Testis (tissue), 3 donors: Measurements from ENCODE around the gene ALDOC. TPM values are rescaled to one million over a fixed set of nuclear protein-coding genes. Genes with fewer than 3 reads are reported as not detected.
A peak's percentile ranks its signal among the peaks of the same experiment; 100 is the strongest.
"Not testable (repeated sequence)": the region's sequence is repeated elsewhere in the genome, so short reads cannot be mapped to it uniquely, and the experiment has no call there.

Experiments used
- DNase-seq: peaks from one replicate; pipeline ENCODE4 v3.0.0-alpha.2; 2019
- H3K27ac ChIP-seq, 2 donors: fragments of 200-600 bp; sonication (generic); one replicate each; pipeline ENCODE4 v1.5.1; 2019
- H3K27me3 ChIP-seq: fragments of 200-600 bp; sonication (generic); one replicate; pipeline ENCODE4 v1.5.1; 2019
- H3K36me3 ChIP-seq: fragments of 200-600 bp; sonication (generic); one replicate; pipeline ENCODE4 v1.5.1; 2017; ENCODE audit warnings: low read depth; ENCODE audit errors: missing control alignments
- H3K4me1 ChIP-seq: fragments of 200-600 bp; sonication (generic); one replicate; pipeline ENCODE4 v1.5.1; 2019
- H3K4me3 ChIP-seq, 2 donors: fragments of 200-600 bp; sonication (generic); one replicate each; pipeline ENCODE4 v1.5.1; 2017 to 2019
- H3K9me3 ChIP-seq: fragments of 200-600 bp; sonication (generic); one replicate; pipeline ENCODE4 v1.5.1; 2017
- CTCF ChIP-seq, 3 experiments: fragments of 450-650 bp in 2 of 3; fragments of 200-600 bp in 1 of 3; sonication (generic) in 1 of 3; IDR thresholded peaks; one replicate each; pipeline ENCODE4 v1.5.1; 2016 to 2019; ENCODE audit warnings: antibody characterized with exemption in 3 of 3, mild to moderate bottlenecking in 2 of 3, moderate library complexity in 1 of 3
- POLR2A ChIP-seq: fragments of 450-650 bp; IDR thresholded peaks from one replicate; pipeline ENCODE4 v1.6.1; 2017; ENCODE audit warnings: antibody characterized with exemption, mild to moderate bottlenecking, moderate library complexity
- WGBS, 2 donors: methylation state at CpG; one replicate each; pipeline ENCODE4 v1.1.5; 2018; 5-methylcytosine and 5-hydroxymethylcytosine counted together
- intact Hi-C: fragments of 100-400 bp; cut with DNase I; formaldehyde crosslinking; loops from one replicate; pipeline ENCODE4 v1.15.1; 2023; ENCODE audit warnings: low total_unique reads
- polyA plus RNA-seq: library from polyadenylated mRNA; stranded (reverse); fragments of 350-450 nt; fragmentation: Illumina TruSeq; extraction: RNeasy Lipid Tissue Mini Kit (QIAGEN cat#74804); gene quantifications from one replicate; pipeline ENCODE4 v1.2.3, GENCODE V29; 2014; ENCODE audit warnings: low read depth, low replicate concordance; ENCODE audit not compliant: insufficient read depth
- total RNA-seq, 2 donors: library from RNA; depleted of rRNA; stranded (reverse); fragments of >200 nt; gene quantifications; one replicate each; pipeline ENCODE4 v1.2.3, GENCODE V29; 2016

The ALDOC gene
- total and polyA plus RNA-seq, 3 donors from 2014 or later: 29.2 to 65.8 (median 30.7) TPM

GRCh38 chr17:28613931-28614381 is 37.3 kb upstream of the ALDOC start, which contains the start of gene RSKR:
TSS of gene RSKR (minus strand) at chr17:28614185. CDS start at chr17:28614161, 24 bp downstream.
- 69 to 75% methylated on average over 5 of the region's 5 CpGs for WGBS, 2 donors
- H3K27ac ChIP-seq: no peak within 1 kb of the TSS
- no peaks in the 10 kb centered on the region for H3K27me3 ChIP-seq
- H3K4me1 ChIP-seq: no peaks in the 10 kb centered on the region
- no peaks in the 10 kb centered on the region for H3K9me3 ChIP-seq
- no peak within 1 kb of the TSS for H3K4me3 ChIP-seq
- intact Hi-C loops: no loop called here
- no peaks in the 10 kb centered on the region for H3K36me3 ChIP-seq
- DNase-seq: no peak
- TF ChIP-seq POLR2A: no peak
- no peak for TF ChIP-seq CTCF (IDR thresholded peaks at IDR 0.05)

GRCh38 chr17:28612936-28613872 is 36.5 kb upstream of the ALDOC start:
- Histone ChIP-seq H3K27ac (no peak overlapping the region), H3K4me1 (no peaks in the 10 kb centered on the region), H3K4me3 (no peak overlapping the region), H3K27me3 (no peaks in the 10 kb centered on the region), H3K9me3 (no peaks in the 10 kb centered on the region), H3K36me3 (no peaks in the 10 kb centered on the region)
- peak; percentile 64 for DNase-seq
- 73 to 75% methylated on average over 6 of the region's 6 CpGs for WGBS, 2 donors
- intact Hi-C loops: no loop called here
- peak in 2 of 3 experiments; percentile 32 to 48 for TF ChIP-seq CTCF (IDR thresholded peaks at IDR 0.05)
- no peak for TF ChIP-seq POLR2A

GRCh38 chr17:28612531-28612930 is 35.8 kb upstream of the ALDOC start:
- Histone ChIP-seq H3K27ac (no peak overlapping the region), H3K36me3 (no peaks in the 10 kb centered on the region), H3K27me3 (no peaks in the 10 kb centered on the region), H3K4me1 (no peaks in the 10 kb centered on the region), H3K9me3 (no peaks in the 10 kb centered on the region), H3K4me3 (no peak overlapping the region)
- TF ChIP-seq POLR2A: no peak
- no peak for TF ChIP-seq CTCF (IDR thresholded peaks at IDR 0.05)
- no peak for DNase-seq
- intact Hi-C loops: no loop called here
- WGBS, 2 donors: 70 to 85% methylated on average over 2 of the region's 2 CpGs

- DNase-seq: no peak
- WGBS, 2 donors: 87 to 91% methylated on average over 8 of the region's 8 CpGs
- TF ChIP-seq POLR2A (no peak), CTCF (IDR thresholded peaks at IDR 0.05) (no peak)
- Histone ChIP-seq H3K36me3 (no peaks in the 10 kb centered on the region), H3K27me3 (no peaks in the 10 kb centered on the region), H3K4me1 (no peaks in the 10 kb centered on the region), H3K4me3 (no peak overlapping the region), H3K27ac (no peak overlapping the region), H3K9me3 (no peaks in the 10 kb centered on the region)
- intact Hi-C loops: no loop called here
Measured at GRCh38 chr17:28610376-28610775, 33.7 kb upstream of the ALDOC start.

GRCh38 chr17:28604031-28604430 is 27.3 kb upstream of the ALDOC start:
- H3K4me3 ChIP-seq, H3K27ac ChIP-seq, H3K27me3 ChIP-seq, H3K36me3 ChIP-seq, intact Hi-C loops, DNase-seq, H3K4me1 ChIP-seq, H3K9me3 ChIP-seq: not testable (repeated sequence)
- 91 to 96% methylated on average over 7 to 13 of the region's 31 CpGs for WGBS, 2 donors
